ENCODE data around the gene TMEM182. TPM values are rescaled to one million over a fixed set of nuclear protein-coding genes. Genes with fewer than 3 reads are reported as not detected.

The TMEM182 gene
- total RNA-seq, 2 donors from 2014 or later, result 2.0 to 4.3 TPM

DNA sequence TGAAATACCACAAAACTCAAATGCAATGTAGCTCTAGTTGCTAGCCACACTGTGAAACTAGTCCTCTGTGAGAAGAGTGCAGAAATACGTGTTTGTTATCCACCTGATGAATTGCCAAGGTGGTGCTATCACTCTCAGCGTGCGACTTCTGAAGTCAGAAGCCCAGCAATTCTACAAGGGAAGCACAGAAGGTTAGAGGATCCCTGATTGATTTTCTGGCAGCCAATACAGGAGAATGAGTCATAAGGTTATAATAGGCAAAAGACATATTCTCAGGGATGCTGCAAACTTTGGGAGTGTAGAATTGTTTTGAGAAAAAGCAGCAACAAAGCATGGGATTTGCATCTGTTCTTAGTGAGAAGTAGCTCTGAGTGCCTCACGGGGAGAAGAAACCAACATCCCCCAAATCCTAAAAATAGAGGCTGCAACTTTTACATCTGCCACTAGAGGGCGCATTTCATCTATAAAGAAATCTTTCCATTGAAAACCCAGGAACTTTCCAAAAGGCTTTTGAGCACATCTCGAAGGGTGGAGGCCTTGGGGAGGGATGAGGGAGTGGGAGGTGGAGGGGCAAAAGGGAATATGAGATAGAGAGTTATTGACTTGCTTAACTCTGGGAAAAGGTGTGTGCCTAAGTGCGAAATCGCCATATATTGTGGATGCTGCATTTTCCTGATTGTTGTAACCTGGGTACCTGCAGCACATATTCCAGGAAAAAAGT, 78.0 kb downstream of the TMEM182 start:
- H3K4me3 ChIP-seq, result no peak overlapping the region
- 37% methylated on average over 8 of the region's 8 CpGs for WGBS
- no peaks in the 10 kb centered on the region for H3K36me3 ChIP-seq
- TF ChIP-seq POLR2A (IDR thresholded peaks at IDR 0.05) (no peak), POLR2AphosphoS5 (IDR thresholded peaks at IDR 0.05) (no peak)
- TF ChIP-seq, protein P1, sequence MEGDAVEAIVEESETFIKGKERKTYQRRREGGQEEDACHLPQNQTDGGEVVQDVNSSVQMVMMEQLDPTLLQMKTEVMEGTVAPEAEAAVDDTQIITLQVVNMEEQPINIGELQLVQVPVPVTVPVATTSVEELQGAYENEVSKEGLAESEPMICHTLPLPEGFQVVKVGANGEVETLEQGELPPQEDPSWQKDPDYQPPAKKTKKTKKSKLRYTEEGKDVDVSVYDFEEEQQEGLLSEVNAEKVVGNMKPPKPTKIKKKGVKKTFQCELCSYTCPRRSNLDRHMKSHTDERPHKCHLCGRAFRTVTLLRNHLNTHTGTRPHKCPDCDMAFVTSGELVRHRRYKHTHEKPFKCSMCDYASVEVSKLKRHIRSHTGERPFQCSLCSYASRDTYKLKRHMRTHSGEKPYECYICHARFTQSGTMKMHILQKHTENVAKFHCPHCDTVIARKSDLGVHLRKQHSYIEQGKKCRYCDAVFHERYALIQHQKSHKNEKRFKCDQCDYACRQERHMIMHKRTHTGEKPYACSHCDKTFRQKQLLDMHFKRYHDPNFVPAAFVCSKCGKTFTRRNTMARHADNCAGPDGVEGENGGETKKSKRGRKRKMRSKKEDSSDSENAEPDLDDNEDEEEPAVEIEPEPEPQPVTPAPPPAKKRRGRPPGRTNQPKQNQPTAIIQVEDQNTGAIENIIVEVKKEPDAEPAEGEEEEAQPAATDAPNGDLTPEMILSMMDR (IDR thresholded peaks at IDR 0.05), result peak; percentile 45 to 89 (median 66)
- no peak overlapping the region for H3K27ac ChIP-seq
- intact Hi-C loops (cut with DNase I), result no loop called here
- DNase-seq (ENCODE audit: low spot score), result peak; percentile 22
- no peaks in the 10 kb centered on the region for H3K9me3 ChIP-seq
- no peaks in the 10 kb centered on the region for H3K27me3 ChIP-seq (replicated peaks; ENCODE audit: insufficient read depth)
- no peaks in the 10 kb centered on the region for H3K4me1 ChIP-seq (replicated peaks)

DNA sequence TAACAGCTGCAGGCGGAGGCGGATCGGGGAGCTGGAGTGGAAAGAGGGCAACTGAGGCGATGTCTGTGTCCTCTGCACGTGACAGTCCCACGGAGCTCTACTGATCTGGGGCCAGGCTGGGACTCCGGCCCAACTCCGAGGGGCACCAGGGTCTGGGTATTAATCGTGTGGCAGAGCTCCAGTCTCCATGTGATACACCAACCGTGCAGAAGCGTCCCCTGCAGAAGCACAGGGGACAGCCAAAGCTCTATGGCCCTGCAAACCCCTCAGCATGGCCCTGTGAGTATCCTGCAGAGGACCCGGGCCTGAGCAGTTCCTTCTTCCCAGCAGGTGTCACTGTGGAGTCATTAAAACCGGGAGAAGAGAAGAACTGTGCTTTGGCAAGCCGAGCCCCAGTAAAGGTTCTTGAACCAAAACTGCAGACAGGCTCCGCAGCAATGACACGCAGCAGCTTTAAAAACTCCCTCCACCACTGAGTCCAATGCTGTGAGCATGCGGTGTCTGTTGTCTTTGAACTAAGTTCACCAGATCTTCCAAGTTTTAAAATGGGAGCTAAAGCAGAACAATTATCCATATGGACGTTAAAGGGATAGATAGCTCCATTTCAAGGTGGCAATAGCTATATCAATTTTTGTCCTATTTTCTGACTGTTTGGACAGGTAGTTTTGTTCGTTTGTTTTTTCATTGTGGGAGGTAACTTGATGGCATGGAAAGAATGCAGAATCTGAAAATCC, 79.4 kb downstream of the TMEM182 start:
- intact Hi-C loops (cut with DNase I), result no loop called here
- TF ChIP-seq POLR2A (IDR thresholded peaks at IDR 0.05), result no peak
- TF ChIP-seq, protein P1 (IDR thresholded peaks at IDR 0.05), result peak in 3 of 4 experiments; percentile 23 to 50 (median 33)
- Histone ChIP-seq H3K27ac (no peak overlapping the region), H3K36me3 (no peaks in the 10 kb centered on the region), H3K9me3 (no peaks in the 10 kb centered on the region), H3K27me3 (replicated peaks; ENCODE audit: insufficient read depth) (no peaks in the 10 kb centered on the region), H3K4me1 (replicated peaks) (no peaks in the 10 kb centered on the region), H3K4me3 (no peak overlapping the region)
- WGBS, result 51% methylated on average over 19 of the region's 19 CpGs
- peak; percentile 10 for DNase-seq (ENCODE audit: low spot score)

DNA sequence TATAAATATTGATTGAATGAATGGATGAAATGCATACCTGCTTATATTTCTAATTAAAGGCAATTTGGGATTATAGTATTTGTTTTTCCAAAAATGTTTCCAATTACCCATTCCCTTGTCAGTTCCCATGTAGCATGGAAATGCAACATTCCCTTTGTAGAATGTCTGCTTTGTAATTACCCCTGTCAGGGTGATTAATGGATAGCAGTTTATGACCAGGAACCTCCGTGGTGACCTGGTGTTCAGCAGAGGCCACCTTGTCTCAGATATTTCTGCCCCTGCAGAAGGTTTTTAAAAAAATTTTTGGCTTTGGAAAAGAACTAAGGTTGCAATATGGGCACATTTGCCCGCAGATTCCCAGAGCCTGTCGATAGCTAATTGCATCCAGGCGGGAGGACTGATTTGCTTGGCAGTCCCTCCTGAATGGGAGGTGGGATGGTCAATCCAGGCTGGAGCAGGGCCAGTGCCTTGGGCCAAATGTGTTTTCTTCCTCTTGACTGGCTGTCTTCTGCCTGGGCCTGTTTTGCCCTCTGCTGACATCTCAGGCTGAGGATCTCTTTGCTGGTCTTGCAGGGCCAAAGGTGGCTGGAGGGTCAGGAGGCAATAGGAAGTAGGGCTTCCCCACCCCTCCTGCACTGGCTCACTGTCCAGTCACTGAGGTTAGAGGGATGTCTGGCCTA, 82.1 kb downstream of the TMEM182 start:
- Histone ChIP-seq H3K4me1 (replicated peaks) (no peaks in the 10 kb centered on the region), H3K27ac (no peak overlapping the region), H3K9me3 (no peaks in the 10 kb centered on the region), H3K4me3 (no peak overlapping the region), H3K27me3 (replicated peaks; ENCODE audit: insufficient read depth) (no peaks in the 10 kb centered on the region), H3K36me3 (no peaks in the 10 kb centered on the region)
- WGBS, result 51% methylated on average over 4 of the region's 4 CpGs
- TF ChIP-seq POLR2AphosphoS5 (IDR thresholded peaks at IDR 0.05) (no peak), POLR2A (IDR thresholded peaks at IDR 0.05) (no peak)
- TF ChIP-seq, protein P1 (IDR thresholded peaks at IDR 0.05), result no peak
- intact Hi-C loops (cut with DNase I), result no loop called here
- DNase-seq (ENCODE audit: low spot score), result no peak

DNA sequence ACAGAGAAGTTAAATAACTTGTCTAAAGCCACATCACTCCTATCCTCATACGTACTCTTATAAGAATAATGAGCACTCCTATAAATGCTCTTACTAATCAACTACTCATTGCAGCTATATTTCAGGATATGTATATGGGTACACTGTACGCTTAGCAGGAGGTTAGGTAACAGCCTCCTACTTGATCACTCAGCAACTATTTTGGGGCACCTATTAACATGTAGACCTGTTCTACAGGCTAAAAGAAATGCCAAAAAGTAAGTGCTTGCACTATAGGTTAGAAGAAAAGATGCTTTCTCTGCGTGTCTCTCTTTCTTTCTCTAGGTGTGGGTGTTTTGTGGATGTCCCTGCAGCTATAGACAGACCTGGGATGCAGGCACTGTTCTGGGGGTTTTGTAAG, 83.1 kb downstream of the TMEM182 start:
- intact Hi-C loops (cut with DNase I), result no loop called here
- TF ChIP-seq POLR2AphosphoS5 (IDR thresholded peaks at IDR 0.05) (no peak), POLR2A (IDR thresholded peaks at IDR 0.05) (no peak)
- TF ChIP-seq, protein P1 (IDR thresholded peaks at IDR 0.05), result no peak
- Histone ChIP-seq H3K27me3 (replicated peaks; ENCODE audit: insufficient read depth) (no peaks in the 10 kb centered on the region), H3K36me3 (no peaks in the 10 kb centered on the region), H3K27ac (no peak overlapping the region), H3K4me1 (replicated peaks) (no peaks in the 10 kb centered on the region), H3K9me3 (no peaks in the 10 kb centered on the region), H3K4me3 (no peak overlapping the region)
- 95% methylated on average over 3 of the region's 3 CpGs for WGBS
- no peak for DNase-seq (ENCODE audit: low spot score)
